Esophagus (tissue), 2 donors: ENCODE data around the gene PITPNM1. TPM values are rescaled to one million over a fixed set of nuclear protein-coding genes. Genes with fewer than 3 reads are reported as not detected.
"Not testable (repeated sequence)": the region's sequence is repeated elsewhere in the genome, so short reads cannot be mapped to it uniquely, and the experiment has no call there.

Experiments
- H3K27ac ChIP-seq, 2 donors: one replicate each; pipeline ENCODE4 v1.5.1; 2013; ENCODE audit warnings: low read depth in 2 of 2, mild to moderate bottlenecking in 2 of 2, inconsistent platforms in 1 of 2, low read length in 1 of 2, moderate library complexity in 1 of 2
- H3K27me3 ChIP-seq, 2 donors: one replicate each; pipeline ENCODE4 v1.6.1; 2013; ENCODE audit warnings: low read length in 2 of 2, control low read depth in 1 of 2, mild to moderate bottlenecking in 1 of 2; ENCODE audit not compliant: insufficient read depth in 2 of 2, control insufficient read depth in 1 of 2
- H3K36me3 ChIP-seq, 2 donors: one replicate each; pipeline ENCODE4 v1.6.1; 2013; ENCODE audit warnings: low read length in 1 of 2; ENCODE audit not compliant: control insufficient read depth in 2 of 2, insufficient read depth in 2 of 2
- H3K4me1 ChIP-seq, 2 donors: one replicate each; pipeline ENCODE4 v1.6.1; 2013; ENCODE audit warnings: low read length in 1 of 2; ENCODE audit not compliant: control insufficient read depth in 2 of 2, insufficient read depth in 2 of 2
- H3K4me3 ChIP-seq, 2 donors: one replicate each; pipeline ENCODE4 v1.5.1; 2013; ENCODE audit warnings: low read length in 2 of 2, mild to moderate bottlenecking in 2 of 2, low read depth in 1 of 2, moderate library complexity in 1 of 2
- H3K9me3 ChIP-seq, 2 donors: one replicate each; pipeline ENCODE4 v1.6.1; 2013; ENCODE audit warnings: mild to moderate bottlenecking in 2 of 2, low read depth in 1 of 2, low read length in 1 of 2, moderate library complexity in 1 of 2; ENCODE audit not compliant: control insufficient read depth in 2 of 2, insufficient read depth in 1 of 2
- WGBS, 2 donors: extraction: QIAGEN DNeasy Blood & Tissue Kit; methylation state at CpG; one replicate each; pipeline ENCODE4 v1.1.7; 2013; 5-methylcytosine and 5-hydroxymethylcytosine counted together
- polyA plus RNA-seq, 2 donors: library from polyadenylated mRNA; stranded (reverse); fragments of 200-250 nt; gene quantifications; one replicate each; pipeline ENCODE4 v1.2.3, GENCODE V29; 2013
- donor health status: healthy with polysubstance abuse.
- donor health status: Bipolar disorder and iron deficiency.

Gene PITPNM1
- polyA plus RNA-seq, 2 donors = 18.2 to 29.3 TPM

- Histone ChIP-seq H3K4me3 (no peak overlapping the region), H3K27me3 (no peaks in the 10 kb centered on the region), H3K27ac (no peak overlapping the region), H3K36me3 (no peaks in the 10 kb centered on the region), H3K9me3 (no peaks in the 10 kb centered on the region), H3K4me1 (peaks cover 0 to 2% of the 10 kb centered on the region in 2 donors)
- 75 to 91% methylated on average over 10 of the region's 10 CpGs for WGBS, 2 donors
These were observed 12.8 kb upstream of the PITPNM1 start for GRCh38 chr11:67517784-67518552.

DNA sequence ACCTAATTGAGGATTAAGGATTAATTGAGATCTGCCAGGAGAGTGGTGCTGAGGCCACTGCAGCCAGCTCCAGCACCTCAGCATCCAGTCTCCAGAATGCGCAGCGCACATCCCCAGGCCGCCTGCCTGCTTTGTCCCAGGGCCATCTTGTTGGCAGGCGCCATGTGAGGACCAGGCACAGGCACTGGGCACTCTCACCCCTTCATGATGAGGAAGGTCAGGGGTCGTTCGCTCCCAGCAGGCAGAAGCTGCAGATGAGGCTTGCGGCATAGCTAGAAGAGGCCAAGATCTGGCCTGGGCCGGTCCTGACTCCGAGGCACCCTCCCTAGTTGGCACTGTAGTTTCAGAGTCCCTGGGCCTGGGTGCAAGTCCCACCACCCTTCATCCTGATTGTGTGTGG lies 11.6 kb upstream of the PITPNM1 start:
- no peaks in the 10 kb centered on the region for H3K9me3 ChIP-seq
- no peaks in the 10 kb centered on the region for H3K27me3 ChIP-seq
- no peaks in the 10 kb centered on the region for H3K36me3 ChIP-seq
- H3K27ac ChIP-seq = no peak overlapping the region
- peaks cover 0 to 2% of the 10 kb centered on the region in 2 donors for H3K4me1 ChIP-seq
- H3K4me3 ChIP-seq = no peak overlapping the region
- 92 to 95% methylated on average over 9 of the region's 9 CpGs for WGBS, 2 donors

- no peaks in the 10 kb centered on the region for H3K27me3 ChIP-seq
- H3K27ac ChIP-seq = no peak overlapping the region
- H3K9me3 ChIP-seq = no peaks in the 10 kb centered on the region
- WGBS, 2 donors = 77 to 80% methylated on average over 7 of the region's 7 CpGs
- no peaks in the 10 kb centered on the region for H3K4me1 ChIP-seq
- H3K36me3 ChIP-seq = no peaks in the 10 kb centered on the region
- H3K4me3 ChIP-seq = no peak overlapping the region
These were observed 9.0 kb upstream of the PITPNM1 start for GRCh38 chr11:67514116-67514515.

DNA sequence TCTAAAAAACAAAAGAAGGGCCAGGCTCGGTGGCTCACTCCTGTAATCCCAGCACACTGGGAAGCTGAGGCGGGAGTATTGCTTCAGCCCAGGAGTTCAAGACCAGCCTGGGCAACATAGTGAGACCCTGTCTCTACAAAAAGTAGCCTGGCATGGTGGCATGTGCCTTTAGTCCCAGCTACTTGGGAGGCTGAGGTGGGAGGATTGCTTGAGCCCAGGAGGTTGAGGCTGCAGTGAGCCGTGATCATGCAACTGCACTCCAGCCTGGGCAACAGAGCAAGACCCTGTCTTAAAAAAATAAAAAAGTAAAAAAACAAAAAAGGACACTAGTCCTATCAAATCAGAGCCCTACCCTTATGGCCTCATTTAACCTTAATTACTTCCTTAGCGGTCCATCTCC lies 6.4 kb upstream of the PITPNM1 start:
- not testable (repeated sequence) for H3K36me3 ChIP-seq, H3K27ac ChIP-seq, H3K9me3 ChIP-seq, H3K27me3 ChIP-seq, H3K4me3 ChIP-seq
- 90 to 91% methylated on average over 4 of the region's 4 CpGs for WGBS, 2 donors
- H3K4me1 ChIP-seq = peaks cover 0 to 13% of the 10 kb centered on the region in 2 donors

DNA sequence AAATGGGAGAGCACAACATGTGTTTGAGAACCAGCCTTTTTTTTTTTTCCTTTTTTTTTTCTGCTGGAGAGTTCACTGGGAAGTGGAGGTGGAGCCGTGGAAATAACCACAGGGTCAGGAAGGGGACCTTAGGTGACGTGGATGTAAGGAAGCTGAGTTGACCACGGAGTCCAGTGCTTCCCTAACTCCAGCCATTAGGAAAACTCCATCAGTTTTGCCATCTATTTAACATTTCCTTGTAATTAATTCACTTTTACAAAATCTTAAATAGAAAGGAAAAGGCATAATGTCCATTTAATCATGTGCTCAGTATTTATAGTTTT lies 4.8 kb upstream of the PITPNM1 start:
- WGBS, 2 donors = 44 to 54% methylated on average over 3 of the region's 3 CpGs
- Histone ChIP-seq H3K4me3 (no peak overlapping the region), H3K27ac (no peak overlapping the region), H3K27me3 (no peaks in the 10 kb centered on the region), H3K36me3 (no peaks in the 10 kb centered on the region), H3K4me1 (peaks cover 3 to 21% of the 10 kb centered on the region in 2 donors), H3K9me3 (no peaks in the 10 kb centered on the region)

DNA sequence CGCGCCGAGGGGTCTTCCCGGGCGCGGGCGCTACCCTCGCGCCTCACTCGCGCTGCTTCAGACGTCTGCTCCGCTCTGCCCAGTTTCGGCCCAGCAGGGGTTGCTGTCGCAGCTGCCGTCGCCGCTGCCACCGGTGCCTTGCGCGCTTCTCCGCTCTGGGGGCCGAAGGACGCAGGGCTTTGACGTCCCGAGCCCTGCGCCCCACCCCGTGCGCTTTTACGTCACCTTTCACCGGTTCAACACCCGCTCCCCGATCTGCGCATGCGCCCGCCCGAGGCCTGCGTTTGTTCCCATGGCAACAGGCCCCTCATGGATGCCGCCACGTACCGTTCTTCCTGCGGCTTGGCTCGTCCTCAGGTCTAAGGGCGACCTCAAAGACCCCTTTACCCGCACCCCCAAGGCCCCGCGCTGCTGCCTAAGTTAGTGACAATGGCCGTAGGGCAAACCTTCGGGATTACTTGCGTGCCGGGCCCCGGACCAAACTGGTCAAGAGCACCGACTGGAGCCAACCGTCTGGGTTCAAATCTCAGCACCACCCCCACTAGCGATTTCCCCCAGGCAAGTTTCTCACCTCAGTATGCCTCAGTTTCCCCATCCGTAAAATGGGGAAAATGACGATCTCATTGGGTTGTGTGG lies 3.4 kb upstream of the PITPNM1 start:
- H3K36me3 ChIP-seq = no peaks in the 10 kb centered on the region
- H3K4me1 ChIP-seq = peaks cover 10 to 26% of the 10 kb centered on the region in 2 donors
- no peaks in the 10 kb centered on the region for H3K27me3 ChIP-seq
- H3K27ac ChIP-seq = peak overlapping the region; percentile 97 to 99
- 1% methylated on average over 57 of the region's 57 CpGs for WGBS, 2 donors
- H3K4me3 ChIP-seq = peak overlapping the region; percentile 57 to 73
- peaks cover 0 to 2% of the 10 kb centered on the region in 2 donors for H3K9me3 ChIP-seq

DNA sequence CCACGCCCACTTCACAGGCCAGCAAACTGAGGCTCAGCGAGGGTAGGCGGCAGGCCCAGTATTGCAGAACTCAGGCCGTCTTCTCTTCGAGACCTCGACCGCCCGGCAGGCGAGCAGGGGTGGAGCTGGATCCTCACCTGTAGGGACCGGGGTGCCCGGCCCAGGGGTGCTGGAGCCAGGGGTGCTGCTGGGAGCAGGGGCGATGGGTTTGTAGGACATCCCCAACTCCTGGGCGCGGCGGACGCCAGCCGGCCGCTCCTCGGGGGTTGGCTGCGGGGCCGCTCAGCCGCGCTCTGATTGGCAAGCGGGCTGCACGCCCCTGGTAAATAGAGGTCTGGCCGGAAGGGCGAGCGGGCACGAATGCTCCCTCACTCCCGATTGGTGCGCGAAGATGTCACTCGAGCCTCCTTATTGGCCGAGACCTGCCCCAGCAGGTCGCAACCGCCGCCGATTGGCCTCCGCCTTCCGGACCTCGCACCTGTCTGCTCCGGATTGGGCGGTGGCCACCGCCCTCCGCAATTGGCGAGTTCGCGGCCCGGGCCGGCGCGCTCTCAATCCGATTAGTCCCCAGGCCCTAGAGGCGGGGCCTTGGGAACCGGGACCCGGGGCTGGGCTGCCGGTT lies 2.8 kb upstream of the PITPNM1 start, which contains the start of gene CDK2AP2:
Gene CDK2AP2 (minus strand): TSS at position 299 of the 622 bp plus-strand sequence. CDS start 80 bp downstream, at position 219.
- 0 to 1% methylated on average over 50 to 57 of the region's 57 CpGs for WGBS, 2 donors
- Histone ChIP-seq H3K4me1 (peaks cover 12 to 27% of the 10 kb centered on the region in 2 donors), H3K9me3 (peaks cover 0 to 2% of the 10 kb centered on the region in 2 donors), H3K36me3 (no peaks in the 10 kb centered on the region), H3K27ac (peak within 1 kb of the TSS; percentile 97 to 99), H3K27me3 (no peaks in the 10 kb centered on the region), H3K4me3 (peak within 1 kb of the TSS; percentile 57 to 73)

DNA sequence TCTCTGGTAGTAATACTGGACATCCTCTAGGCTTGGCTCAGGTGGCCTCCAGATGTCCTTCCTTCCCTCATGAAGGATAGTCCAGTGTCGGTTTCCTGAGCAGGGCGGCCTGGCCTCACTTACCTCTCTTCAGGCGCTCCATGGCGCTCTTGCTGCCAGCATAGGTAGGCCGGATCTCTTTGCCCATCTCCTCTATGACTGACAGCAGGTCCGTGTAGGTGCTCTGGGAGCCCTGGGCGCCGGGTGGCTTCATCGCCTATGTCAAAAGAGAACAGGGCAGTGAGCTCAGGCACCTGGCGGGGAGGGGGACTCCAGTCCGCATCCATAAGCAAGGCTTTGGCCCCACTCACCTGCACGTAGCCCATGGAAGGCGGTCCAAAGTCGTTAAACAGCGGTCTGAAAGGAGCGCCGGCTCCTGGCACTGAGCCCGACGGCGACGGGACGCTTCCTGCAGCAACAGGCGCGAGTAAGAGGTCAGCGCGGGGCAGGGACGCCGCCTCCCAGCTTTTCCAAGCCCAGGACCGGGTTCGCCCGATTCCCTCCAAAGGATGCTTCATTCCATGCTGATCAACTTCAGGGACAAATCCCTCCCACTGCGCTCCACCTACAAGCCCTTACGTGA lies 2.2 kb upstream of the PITPNM1 start:
- Histone ChIP-seq H3K27ac (peak overlapping the region; percentile 94 to 97), H3K4me1 (peaks cover 12 to 27% of the 10 kb centered on the region in 2 donors), H3K9me3 (peaks cover 0 to 2% of the 10 kb centered on the region in 2 donors), H3K4me3 (peak overlapping the region; percentile 57 to 73), H3K36me3 (peaks cover 0 to 2% of the 10 kb centered on the region in 2 donors), H3K27me3 (no peaks in the 10 kb centered on the region)
- WGBS, 2 donors = 22 to 24% methylated on average over 33 of the region's 33 CpGs

DNA sequence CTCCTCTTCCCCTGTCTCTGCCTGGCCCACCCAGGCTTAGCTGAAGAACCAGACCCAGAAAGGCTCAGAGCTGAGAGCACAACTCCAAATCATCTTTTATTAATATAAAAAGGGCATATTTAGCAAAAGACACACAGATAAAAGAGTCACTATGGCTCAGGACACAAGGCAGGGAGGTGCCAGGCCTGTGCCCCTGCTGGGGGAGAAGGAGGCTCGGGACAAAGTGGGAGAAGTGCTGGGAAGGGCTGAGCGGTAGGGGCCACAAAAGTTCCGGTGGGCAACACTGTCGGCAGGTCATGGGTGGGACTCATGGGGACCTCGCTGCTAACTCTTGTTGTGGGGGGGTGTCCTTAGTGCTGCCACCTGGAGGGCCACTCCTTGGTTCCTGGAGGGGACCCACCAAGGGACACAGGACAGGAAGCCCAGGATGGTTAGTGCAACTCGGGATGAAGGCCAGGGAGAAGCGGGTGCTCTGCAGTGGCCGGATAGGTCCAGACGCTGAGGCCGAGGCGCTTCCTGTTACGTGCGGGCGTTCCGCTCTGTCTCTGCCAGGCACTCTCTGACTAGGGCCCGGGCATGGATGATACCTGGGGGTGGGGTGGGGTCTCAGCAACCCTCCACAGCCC lies 1.4 kb upstream of the PITPNM1 start:
- peaks cover 0 to 9% of the 10 kb centered on the region in 2 donors for H3K36me3 ChIP-seq
- H3K27ac ChIP-seq = peak overlapping the region; percentile 98 to 99
- 66 to 67% methylated on average over 15 to 16 of the region's 16 CpGs for WGBS, 2 donors
- no peak overlapping the region for H3K4me3 ChIP-seq
- peaks cover 0 to 2% of the 10 kb centered on the region in 2 donors for H3K9me3 ChIP-seq
- H3K27me3 ChIP-seq = no peaks in the 10 kb centered on the region
- H3K4me1 ChIP-seq = peaks cover 12 to 27% of the 10 kb centered on the region in 2 donors
